Liver (tissue), 9 donors: ENCODE measurements around the gene CD209. TPM values are rescaled to one million over a fixed set of nuclear protein-coding genes. Genes with fewer than 3 reads are reported as not detected.

ENCODE experiments used
- DNase-seq: peaks from one replicate; pipeline ENCODE4 v3.0.0-alpha.2; 2017; ENCODE audit warnings: low spot score
- H3K27ac ChIP-seq, 2 donors: one replicate each; pipeline ENCODE4 v1.7.0; 2013; ENCODE audit warnings: inconsistent platforms in 2 of 2, low read length in 2 of 2, control low read depth in 1 of 2, low read depth in 1 of 2, mild to moderate bottlenecking in 1 of 2
- H3K27me3 ChIP-seq, 4 donors: one replicate each; pipeline versions ENCODE4 v1.6.1 to v1.7.0; 2013; ENCODE audit warnings: low read length in 3 of 4, inconsistent platforms in 1 of 4, mild to moderate bottlenecking in 1 of 4, moderate library complexity in 1 of 4; ENCODE audit not compliant: control insufficient read depth in 4 of 4, insufficient read depth in 4 of 4
- H3K36me3 ChIP-seq, 4 donors: one replicate each; pipeline versions ENCODE4 v1.6.1 to v1.7.0; 2013; ENCODE audit warnings: low read length in 3 of 4, mild to moderate bottlenecking in 3 of 4, low read depth in 1 of 4, moderate library complexity in 1 of 4; ENCODE audit not compliant: control insufficient read depth in 4 of 4, insufficient read depth in 3 of 4
- H3K4me1 ChIP-seq, 4 donors: one replicate each; pipeline versions ENCODE4 v1.6.1 to v1.7.0; 2013; ENCODE audit warnings: low read length in 3 of 4, mild to moderate bottlenecking in 3 of 4, moderate library complexity in 1 of 4; ENCODE audit not compliant: control insufficient read depth in 4 of 4, insufficient read depth in 4 of 4
- H3K4me3 ChIP-seq, 3 donors: one replicate each; pipeline versions ENCODE4 v1.6.1 to v1.7.0; 2013; ENCODE audit warnings: low read length in 3 of 3, control low read depth in 1 of 3, low read depth in 1 of 3, mild to moderate bottlenecking in 1 of 3
- H3K9ac ChIP-seq, 2 donors: one replicate each; pipeline ENCODE4 v1.7.0; 2013; ENCODE audit warnings: low read length in 2 of 2, mild to moderate bottlenecking in 2 of 2, moderate library complexity in 2 of 2, control low read depth in 1 of 2, low read depth in 1 of 2
- H3K9me3 ChIP-seq, 4 donors: one replicate each; pipeline versions ENCODE4 v1.6.1 to v1.7.0; 2013; ENCODE audit warnings: low read length in 3 of 4; ENCODE audit not compliant: control insufficient read depth in 4 of 4
- ATF3 ChIP-seq: IDR thresholded peaks from 2 replicates; pipeline ENCODE4 v1.6.1; 2016; ENCODE audit warnings: antibody characterized with exemption
- CTCF ChIP-seq: fragments of 150-350 bp; IDR thresholded peaks from 2 replicates; pipeline ENCODE4 v1.5.1; 2017; ENCODE audit warnings: improper control_type of control experiment, low read depth, low read length; ENCODE audit not compliant: missing input control
- FOXA2 ChIP-seq: IDR thresholded peaks from 2 replicates; pipeline ENCODE4 v1.6.1; 2016; ENCODE audit warnings: antibody characterized with exemption
- GABPA ChIP-seq, 2 donors: IDR thresholded peaks in 1 of 2; conservative IDR thresholded peaks in 1 of 2; 2 replicates each; pipeline ENCODE4 v1.6.1; 2016; ENCODE audit warnings: antibody characterized with exemption in 2 of 2, mild to moderate bottlenecking in 1 of 2, moderate library complexity in 1 of 2
- HNF4A ChIP-seq, 2 donors: conservative IDR thresholded peaks; 2 replicates each; pipeline ENCODE4 v1.6.1; 2016; ENCODE audit warnings: antibody characterized with exemption in 2 of 2, mild to moderate bottlenecking in 2 of 2
- JUND ChIP-seq, 2 donors: IDR thresholded peaks; 2 replicates each; pipeline ENCODE4 v1.6.1; 2016; ENCODE audit warnings: antibody characterized with exemption in 2 of 2
- NR2F2 ChIP-seq: IDR thresholded peaks from 2 replicates; pipeline ENCODE4 v1.6.1; 2016; ENCODE audit warnings: antibody characterized with exemption
- REST ChIP-seq: IDR thresholded peaks from 2 replicates; pipeline ENCODE4 v1.6.1; 2016; ENCODE audit warnings: antibody characterized with exemption, mild to moderate bottlenecking
- SP1 ChIP-seq: IDR thresholded peaks from 2 replicates; pipeline ENCODE4 v1.6.1; 2018; ENCODE audit warnings: antibody characterized with exemption, mild to moderate bottlenecking
- TAF1 ChIP-seq: conservative IDR thresholded peaks from 2 replicates; pipeline ENCODE4 v1.6.1; 2016; ENCODE audit warnings: antibody characterized with exemption, mild to moderate bottlenecking
- ZBTB33 ChIP-seq: IDR thresholded peaks from 2 replicates; pipeline ENCODE4 v1.6.1; 2016; ENCODE audit warnings: antibody characterized with exemption
- WGBS: extraction: QIAGEN DNeasy Blood & Tissue Kit; methylation state at CpG from one replicate; pipeline ENCODE4 v1.1.7; 2013; 5-methylcytosine and 5-hydroxymethylcytosine counted together
- polyA plus RNA-seq, 2 donors: library from polyadenylated mRNA; stranded (reverse) in 1 of 2; unstranded in 1 of 2; fragments of 200-250 nt in 1 of 2; fragments of >200 nt in 1 of 2; fragmentation: Nextera tagmentation in 1 of 2; extraction: Ambion mirVana in 1 of 2; gene quantifications; one replicate each; pipeline versions ENCODE4 v1.2.1 to v1.2.3, GENCODE V29; 2013 to 2015
- total RNA-seq, 2 donors: library from RNA; depleted of rRNA; stranded (reverse); fragments of >200 nt; gene quantifications; one replicate each; pipeline ENCODE4 v1.2.3, GENCODE V29; 2014
- donor health status: healthy.
- donor health status: healthy.
- donor health status: healthy.
- donor health status: healthy.
- donor health status: healthy.

The CD209 gene
- total and polyA plus RNA-seq, 4 donors = 0.44 to 3.5 (median 1.8) TPM

GRCh38 chr19:7744871-7745650 is 2.3 kb downstream of the CD209 start (continued):
- no peak for TF ChIP-seq REST
- TF ChIP-seq JUND (IDR thresholded peaks at IDR 0.05) = no peak
- no peak for TF ChIP-seq ATF3
- TF ChIP-seq SP1 = no peak
- no peak for TF ChIP-seq TAF1
- TF ChIP-seq FOXA2 = no peak

GRCh38 chr19:7744199-7744786 is 3.0 kb downstream of the CD209 start:
- DNase-seq = no peak
- H3K27me3 ChIP-seq = no peaks in the 10 kb centered on the region
- no peak overlapping the region for H3K27ac ChIP-seq
- no peaks in the 10 kb centered on the region for H3K36me3 ChIP-seq
- H3K4me3 ChIP-seq = no peak overlapping the region
- H3K9me3 ChIP-seq = no peaks in the 10 kb centered on the region
- H3K4me1 ChIP-seq = no peaks in the 10 kb centered on the region
- no peak for TF ChIP-seq CTCF
- no peak for TF ChIP-seq NR2F2
- TF ChIP-seq FOXA2 = no peak
- TF ChIP-seq ZBTB33 = no peak
- no peak for TF ChIP-seq GABPA (IDR thresholded peaks at IDR 0.05 in 1 of 2, conservative IDR thresholded peaks at IDR 0.05 in 1 of 2)
- TF ChIP-seq REST = no peak
- TF ChIP-seq HNF4A (conservative IDR thresholded peaks at IDR 0.05) = no peak
- TF ChIP-seq ATF3 = no peak
- no peak for TF ChIP-seq SP1
- no peak for TF ChIP-seq TAF1
- WGBS = 64% methylated on average over 5 of the region's 5 CpGs
- no peak overlapping the region for H3K9ac ChIP-seq
